Adipocyte (in vitro differentiated cells): ENCODE data around the gene ARAP3.

Source experiments
- DNase-seq: peaks from one replicate; pipeline ENCODE4 v3.0.0-alpha.2; 2015; ENCODE audit warnings: low read depth
- H3K27me3 ChIP-seq: replicated peaks from 2 replicates; pipeline ENCODE4 v1.7.0; 2013; ENCODE audit warnings: mild to moderate bottlenecking, low read length, moderate library complexity; ENCODE audit not compliant: control insufficient read depth, insufficient read depth
- H3K36me3 ChIP-seq: 2 replicates; pipeline ENCODE4 v1.7.0; 2013; ENCODE audit warnings: low read length, mild to moderate bottlenecking, moderate library complexity; ENCODE audit not compliant: control insufficient read depth, insufficient read depth, severe bottlenecking
- H3K4me1 ChIP-seq: 2 replicates; pipeline ENCODE4 v1.7.0; 2013; ENCODE audit warnings: mild to moderate bottlenecking, low read length, moderate library complexity; ENCODE audit not compliant: control insufficient read depth, insufficient read depth
- H3K4me3 ChIP-seq: 2 replicates; pipeline ENCODE4 v1.7.0; 2013; ENCODE audit warnings: mild to moderate bottlenecking, low read length, moderate library complexity
- H3K9ac ChIP-seq: 2 replicates; pipeline ENCODE4 v1.7.0; 2013; ENCODE audit warnings: mild to moderate bottlenecking, low read length, moderate library complexity
- H3K9me3 ChIP-seq: 2 replicates; pipeline ENCODE4 v1.7.0; 2013; ENCODE audit warnings: mild to moderate bottlenecking, low read length, moderate library complexity; ENCODE audit not compliant: control insufficient read depth

ARAP3 gene

DNA sequence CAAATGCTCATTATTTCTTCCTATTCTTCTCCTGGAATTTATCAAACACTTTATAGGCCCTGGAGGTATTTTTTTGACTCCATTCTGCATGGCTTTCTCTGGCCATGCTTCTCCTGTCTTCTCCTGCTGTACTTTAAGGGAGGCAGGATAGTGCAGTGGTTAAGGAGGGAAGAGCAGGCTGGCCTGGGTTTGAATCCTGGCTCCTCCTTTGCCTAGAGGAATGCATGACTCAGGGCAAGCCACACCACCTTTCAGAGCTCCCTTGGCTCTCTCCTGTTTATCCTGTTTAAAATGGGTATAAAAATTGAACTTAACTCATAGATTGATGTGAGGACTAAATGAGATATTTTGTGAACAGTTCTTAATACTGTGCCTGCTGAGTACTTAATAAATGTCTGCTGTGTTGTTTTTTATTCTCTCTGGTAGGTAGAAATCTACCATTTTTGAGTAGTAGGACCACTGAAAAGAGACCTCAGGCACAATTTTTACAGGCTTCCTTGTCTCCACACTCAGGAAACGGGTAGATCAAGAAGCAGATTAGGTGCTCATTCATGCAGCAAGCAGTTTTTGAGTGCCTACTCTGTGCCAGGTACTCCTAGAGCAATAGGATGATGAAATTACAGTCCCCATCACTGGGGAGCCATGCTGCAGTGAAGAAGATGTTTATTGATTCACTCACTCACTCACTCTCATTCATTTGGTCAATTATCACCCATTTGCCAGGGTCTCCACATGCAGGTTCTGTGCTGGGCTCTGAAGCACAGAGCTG lies 32.7 kb upstream of the ARAP3 start:
- no peak overlapping the region for H3K9ac ChIP-seq
- peaks cover 53% of the 10 kb centered on the region for H3K27me3 ChIP-seq
- no peak for DNase-seq
- H3K36me3 ChIP-seq, result no peaks in the 10 kb centered on the region
- peaks cover 5% of the 10 kb centered on the region for H3K4me1 ChIP-seq
- no peak overlapping the region for H3K4me3 ChIP-seq
- H3K9me3 ChIP-seq, result no peaks in the 10 kb centered on the region

DNA sequence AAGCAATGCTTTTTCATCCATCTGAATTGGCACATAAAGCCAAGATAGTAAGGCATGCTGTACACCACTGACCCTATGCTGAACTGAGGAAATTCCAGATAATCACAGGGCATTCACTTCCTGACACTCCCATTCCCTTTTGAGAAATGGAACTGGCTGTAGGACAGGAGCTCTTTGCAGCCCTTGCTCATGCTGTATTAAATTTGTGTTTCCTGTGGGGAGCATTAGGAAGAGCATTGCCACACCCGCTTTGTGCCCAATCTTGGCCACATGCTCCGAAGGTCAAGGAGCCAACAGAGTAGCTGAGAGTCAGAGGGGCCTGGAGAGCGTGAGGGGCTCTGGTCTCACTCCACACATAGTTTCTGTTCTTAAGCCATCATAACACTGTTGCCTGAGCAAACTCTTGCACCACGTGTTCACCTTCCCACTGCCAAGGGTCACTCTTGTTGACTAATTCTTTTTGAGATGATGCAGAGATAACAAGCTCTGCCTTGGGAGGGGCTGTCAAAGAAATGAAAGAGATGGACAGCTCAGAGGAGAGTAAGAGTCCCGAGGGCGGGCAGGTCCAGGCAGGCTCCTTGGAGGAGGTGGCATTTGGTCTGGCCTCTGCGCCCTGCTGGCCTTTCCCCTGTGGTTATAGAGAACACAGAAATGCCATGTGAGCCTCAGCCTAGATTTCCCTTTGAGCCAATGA lies 31.7 kb upstream of the ARAP3 start:
- peaks cover 5% of the 10 kb centered on the region for H3K4me1 ChIP-seq
- no peak overlapping the region for H3K9ac ChIP-seq
- peaks cover 54% of the 10 kb centered on the region for H3K27me3 ChIP-seq
- DNase-seq, result peak; percentile 4
- no peaks in the 10 kb centered on the region for H3K9me3 ChIP-seq
- H3K4me3 ChIP-seq, result no peak overlapping the region
- H3K36me3 ChIP-seq, result no peaks in the 10 kb centered on the region

DNA sequence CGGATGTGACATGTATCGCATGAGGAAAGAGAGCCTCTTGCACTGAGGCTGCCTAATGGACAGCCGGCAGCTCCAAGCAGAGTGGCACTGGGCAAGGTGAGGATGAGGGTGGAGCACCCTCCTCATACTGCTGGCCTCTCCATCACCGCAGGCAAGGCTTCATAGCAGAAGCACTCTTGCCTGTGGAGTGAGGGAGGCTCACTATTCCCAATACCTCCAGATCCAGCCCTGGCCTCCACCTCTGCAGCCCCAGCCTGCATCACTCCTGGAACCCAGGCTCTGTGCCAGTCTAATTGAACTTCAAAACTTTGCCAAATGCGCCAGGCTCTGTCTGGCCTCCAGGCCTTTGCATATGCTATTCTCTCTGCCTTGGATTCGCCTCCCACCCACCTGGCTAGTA lies 29.7 kb upstream of the ARAP3 start:
- no peak overlapping the region for H3K4me3 ChIP-seq
- no peak for DNase-seq
- no peak overlapping the region for H3K9ac ChIP-seq
- no peaks in the 10 kb centered on the region for H3K9me3 ChIP-seq
- H3K4me1 ChIP-seq, result peaks cover 5% of the 10 kb centered on the region
- H3K36me3 ChIP-seq, result no peaks in the 10 kb centered on the region
- H3K27me3 ChIP-seq, result peaks cover 48% of the 10 kb centered on the region

DNA sequence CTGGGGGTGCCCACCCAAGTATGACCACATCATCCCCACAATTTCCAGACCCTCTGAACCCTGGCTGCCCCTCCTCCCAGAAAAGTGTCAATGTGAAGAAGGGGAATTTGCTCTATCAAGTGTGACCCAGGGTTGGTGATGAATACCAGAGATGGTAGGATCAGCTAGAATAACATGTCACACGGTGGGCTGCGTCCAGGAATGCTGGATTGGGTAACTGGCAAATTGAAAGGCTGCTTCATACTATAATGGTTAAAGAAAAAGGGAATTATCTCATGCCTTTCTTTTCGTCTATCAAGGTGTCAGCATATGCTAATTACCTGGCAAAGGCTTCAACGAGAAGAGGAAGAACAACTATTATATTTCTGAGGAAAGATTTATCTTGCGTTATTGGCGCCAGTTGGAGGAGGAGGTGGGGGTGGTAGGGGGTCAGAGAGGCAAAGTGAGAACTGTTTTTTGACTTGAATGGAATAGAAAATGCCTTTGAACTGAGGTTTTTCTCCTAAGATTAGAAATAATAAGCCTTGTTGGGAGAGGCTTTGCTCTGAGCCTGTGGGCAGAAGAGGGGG lies 27.8 kb upstream of the ARAP3 start:
- Histone ChIP-seq H3K36me3 (no peaks in the 10 kb centered on the region), H3K9me3 (no peaks in the 10 kb centered on the region), H3K4me3 (no peak overlapping the region), H3K27me3 (peaks cover 55% of the 10 kb centered on the region), H3K4me1 (peaks cover 5% of the 10 kb centered on the region), H3K9ac (no peak overlapping the region)
- no peak for DNase-seq

DNA sequence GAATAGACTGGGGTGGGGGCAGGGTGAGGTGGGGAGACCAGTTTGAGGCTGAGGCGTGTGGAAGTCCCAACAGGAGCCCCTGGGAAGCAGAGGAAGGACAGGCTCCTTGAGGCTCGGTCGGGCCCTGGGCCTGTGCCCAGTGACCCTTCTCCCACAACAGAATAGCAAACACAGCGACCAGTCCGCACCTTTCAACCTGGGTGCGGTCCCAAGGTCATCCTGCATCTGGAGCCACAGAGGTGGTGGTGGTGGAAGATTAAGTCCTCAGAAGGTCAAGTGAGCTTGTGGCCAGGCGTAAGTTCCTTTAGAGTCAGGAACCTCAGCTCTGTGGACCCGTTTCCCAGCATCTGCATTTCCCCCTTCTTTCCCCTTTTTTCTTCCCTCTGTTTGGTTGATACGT lies 26.0 kb upstream of the ARAP3 start:
- Histone ChIP-seq H3K4me3 (no peak overlapping the region), H3K36me3 (no peaks in the 10 kb centered on the region), H3K27me3 (peaks cover 70% of the 10 kb centered on the region), H3K9ac (no peak overlapping the region), H3K9me3 (no peaks in the 10 kb centered on the region), H3K4me1 (peaks cover 2% of the 10 kb centered on the region)
- no peak for DNase-seq

DNA sequence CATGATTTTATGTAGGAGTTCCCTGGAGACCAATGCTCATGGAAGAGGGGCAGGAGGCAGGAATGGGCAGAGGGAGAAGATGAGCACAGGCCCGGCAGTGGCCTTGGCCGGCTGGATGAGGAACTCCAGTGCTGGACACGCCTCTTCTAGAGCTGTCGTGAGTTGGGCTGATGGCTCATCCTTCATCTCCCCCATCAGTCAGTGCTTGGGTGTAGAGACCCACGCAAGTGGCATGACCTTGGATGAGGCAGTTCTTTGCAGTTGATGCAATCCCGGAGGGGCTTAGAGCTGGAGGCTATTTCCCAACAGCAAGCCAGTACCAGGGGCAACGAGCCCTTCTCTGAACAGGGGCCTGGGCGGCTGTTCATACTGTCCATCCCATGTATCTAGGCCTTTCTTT lies 25.5 kb upstream of the ARAP3 start:
- H3K9me3 ChIP-seq, result no peaks in the 10 kb centered on the region
- peaks cover 7% of the 10 kb centered on the region for H3K4me1 ChIP-seq
- peaks cover 71% of the 10 kb centered on the region for H3K27me3 ChIP-seq
- DNase-seq, result no peak
- no peak overlapping the region for H3K9ac ChIP-seq
- no peak overlapping the region for H3K4me3 ChIP-seq
- H3K36me3 ChIP-seq, result no peaks in the 10 kb centered on the region

DNA sequence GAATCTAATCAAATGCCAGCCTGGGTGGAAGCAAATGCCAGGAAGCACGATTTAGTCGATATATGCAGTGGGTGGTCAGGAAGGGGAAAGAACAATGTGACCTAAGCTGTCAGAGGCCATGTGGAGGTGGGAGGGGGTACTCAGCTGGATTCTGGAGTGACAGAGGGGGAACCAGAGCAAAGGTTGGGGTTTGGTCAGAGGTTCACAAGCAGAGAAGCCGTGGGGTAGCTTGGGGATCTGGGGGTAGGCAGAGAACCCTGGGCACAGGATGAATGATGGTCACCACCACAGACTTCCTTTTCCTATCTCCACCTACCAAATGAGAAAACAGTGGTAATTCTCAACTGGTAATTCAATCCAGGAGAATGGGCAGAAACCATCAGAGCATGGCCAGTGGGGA lies 24.1 kb upstream of the ARAP3 start:
- Histone ChIP-seq H3K36me3 (no peaks in the 10 kb centered on the region), H3K4me1 (peaks cover 15% of the 10 kb centered on the region), H3K9me3 (no peaks in the 10 kb centered on the region), H3K27me3 (peaks cover 74% of the 10 kb centered on the region), H3K4me3 (no peak overlapping the region), H3K9ac (no peak overlapping the region)
- no peak for DNase-seq

DNA sequence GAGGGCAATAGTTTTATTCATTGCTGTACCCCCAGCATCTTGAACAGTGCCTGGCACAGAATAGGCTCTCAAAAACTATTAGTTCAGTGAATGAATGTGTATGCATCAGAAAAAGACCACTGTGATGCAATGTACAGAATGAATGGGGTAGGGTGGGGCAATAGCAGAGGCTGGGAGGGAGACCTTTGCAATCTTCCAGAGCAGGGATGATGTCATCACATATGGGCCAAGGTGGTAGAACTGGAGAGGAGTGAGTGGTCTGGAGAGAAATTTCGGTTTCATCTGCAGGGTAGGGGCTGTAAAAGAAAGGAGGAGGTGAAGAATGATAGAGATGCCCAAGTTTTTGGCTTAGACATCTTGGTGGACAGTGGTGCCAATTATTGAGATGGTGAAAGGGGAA lies 23.4 kb upstream of the ARAP3 start:
- H3K9ac ChIP-seq, result no peak overlapping the region
- no peak overlapping the region for H3K4me3 ChIP-seq
- H3K4me1 ChIP-seq, result peaks cover 15% of the 10 kb centered on the region
- peaks cover 74% of the 10 kb centered on the region for H3K27me3 ChIP-seq
- DNase-seq, result no peak
- H3K36me3 ChIP-seq, result no peaks in the 10 kb centered on the region
- H3K9me3 ChIP-seq, result no peaks in the 10 kb centered on the region

DNA sequence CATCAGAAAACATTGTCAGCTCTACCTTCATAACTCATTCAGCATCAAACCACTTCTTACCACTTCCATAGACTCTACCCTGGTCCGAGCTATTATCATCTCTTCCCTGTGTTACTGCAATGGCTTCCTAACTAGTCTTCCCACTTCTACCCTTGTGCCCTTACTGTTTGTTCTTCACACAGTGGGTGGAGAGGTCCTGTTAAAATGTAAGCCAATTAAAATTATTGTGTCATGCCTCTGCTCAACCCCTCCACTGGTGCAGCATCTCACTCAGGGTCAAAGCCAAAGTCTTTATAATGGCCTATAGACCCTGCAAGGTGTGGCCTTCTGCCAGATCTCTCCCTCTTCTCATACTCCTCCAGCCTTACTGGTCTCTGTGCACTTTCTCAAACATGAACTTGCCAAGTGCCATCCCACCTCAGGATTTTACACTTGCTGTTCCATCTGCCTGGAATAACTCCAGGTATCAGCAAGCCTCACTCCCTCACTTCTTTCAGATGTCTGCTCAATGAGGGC lies 22.8 kb upstream of the ARAP3 start:
- Histone ChIP-seq H3K9ac (no peak overlapping the region), H3K27me3 (peaks cover 75% of the 10 kb centered on the region), H3K36me3 (no peaks in the 10 kb centered on the region), H3K4me1 (peaks cover 15% of the 10 kb centered on the region), H3K9me3 (no peaks in the 10 kb centered on the region), H3K4me3 (no peak overlapping the region)
- no peak for DNase-seq

DNA sequence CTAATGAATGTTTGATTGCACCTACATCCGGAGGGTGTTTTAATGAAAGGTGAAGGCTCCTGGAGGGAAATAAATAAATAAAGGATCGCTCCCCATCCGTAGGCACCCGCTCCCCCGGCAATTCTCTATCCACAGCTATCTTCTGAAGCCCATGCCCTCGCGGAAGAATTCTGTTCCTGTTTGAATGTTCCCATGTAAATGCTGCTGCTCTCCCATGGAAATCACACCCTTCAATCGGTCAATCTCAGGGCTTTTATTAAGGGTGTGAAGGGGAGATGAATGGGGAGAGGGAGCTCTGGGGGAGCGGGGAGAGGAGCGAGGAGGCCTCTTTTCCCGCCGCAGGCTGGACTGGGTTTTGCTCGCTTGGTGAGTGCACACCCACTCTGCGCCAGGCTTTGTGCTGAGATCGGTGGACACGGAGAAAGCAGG lies 21.1 kb upstream of the ARAP3 start:
- H3K9me3 ChIP-seq, result no peaks in the 10 kb centered on the region
- peak overlapping the region; percentile 79 for H3K4me3 ChIP-seq
- H3K27me3 ChIP-seq, result peaks cover 69% of the 10 kb centered on the region
- no peaks in the 10 kb centered on the region for H3K36me3 ChIP-seq
- DNase-seq, result peak; percentile 12
- peak overlapping the region; percentile 26 for H3K9ac ChIP-seq
- H3K4me1 ChIP-seq, result peaks cover 15% of the 10 kb centered on the region

DNA sequence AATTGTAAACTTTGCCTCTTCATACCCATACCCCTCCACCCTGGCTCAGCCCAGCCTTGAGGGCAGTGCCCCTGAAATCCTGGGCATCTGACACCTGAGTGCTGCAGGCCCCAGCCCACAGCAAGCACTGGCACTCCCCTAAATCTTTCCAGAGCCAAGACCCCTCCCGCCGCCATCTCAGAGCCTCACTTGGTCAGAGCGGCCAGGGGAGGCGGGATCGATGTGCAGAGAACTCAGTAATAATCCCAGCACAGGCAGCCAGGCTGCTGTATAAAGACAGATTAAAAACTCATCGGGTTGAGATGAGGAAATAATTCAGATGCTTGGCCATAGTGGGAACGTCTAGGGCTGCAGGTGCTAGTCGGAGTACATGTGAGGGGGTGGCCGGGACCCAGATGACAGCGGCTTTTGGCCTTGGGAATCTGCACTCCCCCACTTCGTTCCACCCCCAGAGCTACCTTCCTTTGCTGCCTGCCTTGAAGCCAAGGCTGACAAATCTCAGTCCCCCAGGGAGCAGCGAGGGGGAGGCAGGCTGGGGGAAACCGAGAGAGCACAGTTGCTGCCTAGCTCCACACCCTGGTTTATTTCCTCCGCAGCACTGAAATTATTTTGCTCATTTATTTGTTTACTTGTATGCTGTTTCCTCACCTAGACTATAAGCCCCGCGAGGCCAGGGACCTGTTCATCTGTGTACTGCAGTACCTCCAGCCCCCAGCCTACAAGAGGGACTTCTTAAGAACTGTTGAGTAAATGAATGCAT lies 19.5 kb upstream of the ARAP3 start:
- Histone ChIP-seq H3K9me3 (no peaks in the 10 kb centered on the region), H3K4me3 (no peak overlapping the region), H3K4me1 (peaks cover 15% of the 10 kb centered on the region), H3K36me3 (no peaks in the 10 kb centered on the region), H3K9ac (no peak overlapping the region), H3K27me3 (peaks cover 75% of the 10 kb centered on the region)
- DNase-seq, result no peak
